Muscle layer of colon (tissue), 2 donors: ENCODE results near the gene DAZ2.
"Not testable (repeated sequence)": the region's sequence is repeated elsewhere in the genome, so short reads cannot be mapped to it uniquely, and the experiment has no call there.

ENCODE experiments used
- H3K27ac ChIP-seq: one replicate; pipeline ENCODE4 v1.7.0; 2013; ENCODE audit warnings: low read depth, mild to moderate bottlenecking, low read length, moderate library complexity
- H3K27me3 ChIP-seq, 2 donors: one replicate each; pipeline ENCODE4 v1.7.0; 2013; ENCODE audit warnings: low read length in 2 of 2, mild to moderate bottlenecking in 2 of 2; ENCODE audit not compliant: insufficient read depth in 2 of 2, control insufficient read depth in 1 of 2
- H3K36me3 ChIP-seq: one replicate; pipeline ENCODE4 v1.7.0; 2013; ENCODE audit warnings: mild to moderate bottlenecking, low read length; ENCODE audit not compliant: insufficient read depth
- H3K4me1 ChIP-seq: one replicate; pipeline ENCODE4 v1.7.0; 2013; ENCODE audit warnings: mild to moderate bottlenecking, low read length; ENCODE audit not compliant: insufficient read depth
- H3K4me3 ChIP-seq, 2 donors: one replicate each; pipeline ENCODE4 v1.7.0; 2013; ENCODE audit warnings: low read length in 2 of 2, low read depth in 1 of 2, mild to moderate bottlenecking in 1 of 2, moderate library complexity in 1 of 2
- H3K9ac ChIP-seq: one replicate; pipeline ENCODE4 v1.7.0; 2013; ENCODE audit warnings: low read length
- H3K9me3 ChIP-seq: one replicate; pipeline ENCODE4 v1.7.0; 2013; ENCODE audit warnings: mild to moderate bottlenecking, low read length
- donor health status: abdominal sarcoma.
- donor health status: Adenocarcinoma of cecum.

Gene DAZ2, protein sequence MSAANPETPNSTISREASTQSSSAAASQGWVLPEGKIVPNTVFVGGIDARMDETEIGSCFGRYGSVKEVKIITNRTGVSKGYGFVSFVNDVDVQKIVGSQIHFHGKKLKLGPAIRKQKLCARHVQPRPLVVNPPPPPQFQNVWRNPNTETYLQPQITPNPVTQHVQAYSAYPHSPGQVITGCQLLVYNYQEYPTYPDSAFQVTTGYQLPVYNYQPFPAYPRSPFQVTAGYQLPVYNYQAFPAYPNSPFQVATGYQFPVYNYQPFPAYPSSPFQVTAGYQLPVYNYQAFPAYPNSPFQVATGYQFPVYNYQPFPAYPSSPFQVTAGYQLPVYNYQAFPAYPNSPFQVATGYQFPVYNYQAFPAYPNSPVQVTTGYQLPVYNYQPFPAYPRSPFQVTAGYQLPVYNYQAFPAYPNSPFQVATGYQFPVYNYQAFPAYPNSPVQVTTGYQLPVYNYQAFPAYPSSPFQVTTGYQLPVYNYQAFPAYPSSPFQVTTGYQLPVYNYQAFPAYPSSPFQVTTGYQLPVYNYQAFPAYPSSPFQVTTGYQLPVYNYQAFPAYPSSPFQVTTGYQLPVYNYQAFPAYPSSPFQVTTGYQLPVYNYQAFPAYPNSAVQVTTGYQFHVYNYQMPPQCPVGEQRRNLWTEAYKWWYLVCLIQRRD

GRCh38 chrY:23219233-23219632 is at the start of gene DAZ2:
TSS of gene DAZ2 (plus strand) at chrY:23219533. CDS start at chrY:23219741, 208 bp downstream.
- not testable (repeated sequence) for H3K9ac ChIP-seq, H3K4me3 ChIP-seq, H3K27me3 ChIP-seq, H3K4me1 ChIP-seq, H3K27ac ChIP-seq, H3K9me3 ChIP-seq, H3K36me3 ChIP-seq

DNA sequence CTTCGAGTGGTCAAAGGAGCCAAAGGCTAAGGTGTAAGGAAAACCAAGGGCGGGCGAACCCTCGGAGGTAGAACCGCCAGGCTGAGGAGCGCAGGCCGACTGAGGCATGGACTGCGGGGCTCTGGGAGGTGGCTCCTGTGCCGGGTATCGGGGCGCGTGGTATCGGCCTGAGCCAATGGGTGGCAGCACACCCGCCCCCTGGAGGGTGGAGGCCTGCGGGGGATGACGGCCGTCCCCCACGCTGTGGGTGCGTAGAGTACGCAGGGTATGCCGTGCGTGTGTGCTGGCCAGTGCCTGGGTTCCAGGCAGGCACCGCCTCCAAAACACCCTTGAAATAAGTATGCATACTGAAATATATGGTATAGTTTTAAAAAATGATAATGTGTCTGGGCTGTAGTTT is 20.4 kb upstream of the DAZ2 start, which contains the start of gene DAZ1:
Gene DAZ1, minus strand, starts transcription at position 101 of the 400 bp plus-strand sequence. CDS start 208 bp downstream, outside the sequence.
- not testable (repeated sequence) for H3K4me1 ChIP-seq, H3K4me3 ChIP-seq, H3K27ac ChIP-seq, H3K9ac ChIP-seq, H3K9me3 ChIP-seq, H3K36me3 ChIP-seq, H3K27me3 ChIP-seq

GRCh38 chrY:23207455-23207854 is 11.9 kb upstream of the DAZ2 start:
- not testable (repeated sequence) for H3K27ac ChIP-seq, H3K9ac ChIP-seq, H3K9me3 ChIP-seq, H3K36me3 ChIP-seq, H3K4me1 ChIP-seq, H3K27me3 ChIP-seq, H3K4me3 ChIP-seq

DNA sequence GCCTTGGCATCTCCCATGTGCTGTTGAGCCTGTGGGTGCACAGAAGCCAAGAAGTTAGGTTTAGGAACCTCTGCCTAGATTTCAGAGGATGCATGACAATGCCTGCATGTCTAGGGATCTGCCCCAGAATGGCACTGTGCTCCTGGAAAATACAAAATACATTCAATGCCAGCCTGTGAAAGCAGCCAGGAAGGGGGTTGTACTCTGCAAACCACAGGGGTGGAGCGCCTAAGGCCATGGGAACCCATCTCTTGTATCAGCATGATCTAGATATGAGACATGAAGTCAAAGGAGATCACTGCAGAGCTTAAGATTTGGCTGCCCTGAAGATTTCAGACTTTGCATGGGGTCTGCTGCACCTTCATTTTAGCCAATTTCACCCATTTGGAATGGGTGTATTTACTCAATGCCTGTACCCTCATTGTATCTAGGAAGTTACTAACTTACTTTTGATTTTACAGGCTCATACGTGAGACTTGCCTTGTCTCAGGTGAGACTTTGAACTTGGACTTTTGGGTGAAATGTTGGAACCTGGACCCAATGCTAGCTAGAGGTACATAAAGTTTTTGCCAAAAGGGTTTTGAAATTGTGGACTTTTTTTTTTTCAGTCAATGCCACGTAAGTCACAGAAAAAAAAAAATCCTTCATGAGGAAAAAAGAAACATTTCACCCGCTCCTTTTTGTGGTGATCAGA is 9.4 kb upstream of the DAZ2 start:
- H3K4me3 ChIP-seq, H3K27me3 ChIP-seq, H3K9ac ChIP-seq, H3K9me3 ChIP-seq, H3K36me3 ChIP-seq, H3K27ac ChIP-seq, H3K4me1 ChIP-seq: not testable (repeated sequence)

- H3K9me3 ChIP-seq, H3K27me3 ChIP-seq, H3K4me3 ChIP-seq, H3K4me1 ChIP-seq, H3K9ac ChIP-seq, H3K27ac ChIP-seq, H3K36me3 ChIP-seq: not testable (repeated sequence)
These were observed 8.7 kb upstream of the DAZ2 start for GRCh38 chrY:23210681-23211080.
